PC-9 (cell line): ENCODE results near the gene CANX. TPM values are rescaled to one million over a fixed set of nuclear protein-coding genes. Genes with fewer than 3 reads are reported as not detected.

ENCODE experiments used
- BruUV-seq: library from RNA; stranded (reverse); fragments of 400-500 nt; replicated peaks from 2 replicates; lab custom pipeline; 2021; lab: Mats Ljungman, UMichigan
- CTCF ChIA-PET: fragments of 300-600 bp; sonication (Branson Sonifier 250); formaldehyde crosslinking; loops from one replicate; lab custom pipeline; 2022; ENCODE audit warnings: antibody characterized with exemption; lab: Charles Lee
- POLR2A ChIA-PET: fragments of 300-600 bp; sonication (Branson Sonifier 250); formaldehyde crosslinking; loops from one replicate; lab custom pipeline; 2022; ENCODE audit warnings: antibody characterized with exemption; ENCODE audit not compliant: unreplicated experiment; lab: Charles Lee
- DNase-seq, 2 experiments: peaks; one replicate each; pipeline versions ENCODE4 v3.0.0 to v3.0.0-alpha.2; 2015 to 2022; ENCODE audit warnings: mixed read lengths in 1 of 2
- H2AFZ ChIP-seq: fragments of 200-600 bp; sonication (generic); 2 replicates; pipeline ENCODE4 v1.8.1; 2017; ENCODE audit warnings: antibody characterized with exemption
- H3F3A ChIP-seq: fragments of 200-600 bp; sonication (generic); 2 replicates; pipeline ENCODE4 v1.8.1; 2017; ENCODE audit warnings: antibody characterized with exemption, mild to moderate bottlenecking, low read depth; ENCODE audit not compliant: insufficient read depth
- H3K27ac ChIP-seq: fragments of 200-600 bp; sonication (generic); 2 replicates; pipeline ENCODE4 v1.6.1; 2016; ENCODE audit warnings: mixed run types
- H3K27me3 ChIP-seq: fragments of 200-600 bp; sonication (generic); 2 replicates; pipeline ENCODE4 v1.6.1; 2016; ENCODE audit warnings: low read depth, mixed run types; ENCODE audit not compliant: insufficient read depth
- H3K36me3 ChIP-seq: fragments of 200-600 bp; sonication (generic); 2 replicates; pipeline ENCODE4 v1.6.1; 2016; ENCODE audit warnings: low read depth, mixed run types
- H3K4me1 ChIP-seq: fragments of 200-600 bp; sonication (generic); replicated peaks from 2 replicates; pipeline ENCODE4 v1.6.1; 2016; ENCODE audit warnings: mixed run types; ENCODE audit not compliant: insufficient read depth
- H3K4me2 ChIP-seq: fragments of 200-600 bp; sonication (generic); 2 replicates; pipeline ENCODE4 v1.6.1; 2017; ENCODE audit warnings: mixed run types
- H3K4me3 ChIP-seq: fragments of 200-600 bp; sonication (generic); 2 replicates; pipeline ENCODE4 v1.6.1; 2016; ENCODE audit warnings: mixed run types
- H3K79me2 ChIP-seq: fragments of 200-600 bp; sonication (generic); 2 replicates; pipeline ENCODE4 v1.6.1; 2017; ENCODE audit warnings: low read depth, mixed run types
- H3K9me2 ChIP-seq: fragments of 200-600 bp; sonication (generic); 2 replicates; pipeline ENCODE4 v1.8.1; 2017; ENCODE audit warnings: mild to moderate bottlenecking; ENCODE audit not compliant: insufficient read depth
- H3K9me3 ChIP-seq: fragments of 200-600 bp; sonication (generic); 2 replicates; pipeline ENCODE4 v1.8.1; 2016; ENCODE audit warnings: low read depth; ENCODE audit not compliant: insufficient read depth
- H4K20me1 ChIP-seq: fragments of 200-600 bp; sonication (generic); 2 replicates; pipeline ENCODE4 v1.8.1; 2017; ENCODE audit not compliant: insufficient read depth
- CTCF ChIP-seq: fragments of 200-600 bp; sonication (generic); conservative IDR thresholded peaks from 2 replicates; pipeline ENCODE4 v1.6.1; 2017; ENCODE audit warnings: mixed run types, antibody characterized with exemption, mild to moderate bottlenecking, moderate library complexity
- EZH2 ChIP-seq: fragments of 200-600 bp; sonication (generic); IDR thresholded peaks from 2 replicates; pipeline ENCODE4 v1.8.0; 2017; ENCODE audit warnings: antibody characterized with exemption, low read depth
- intact Hi-C: fragments of 100-400 bp; cut with micrococcal nuclease; formaldehyde crosslinking; loops from one replicate; pipeline ENCODE4 v1.10.0; 2022; ENCODE audit not compliant: unreplicated experiment
- total RNA-seq: library from RNA; stranded (reverse); gene quantifications from 2 replicates; pipeline ENCODE4 v1.2.3, GENCODE V29; 2021

CANX gene
- total RNA-seq, 1 experiment from 2014 or later, result 712 TPM

- Histone ChIP-seq H3K79me2 (peaks cover 41% of the 10 kb centered on the region), H3K27me3 (no peaks in the 10 kb centered on the region), H3K4me3 (peak within 1 kb of the TSS; percentile 77), H4K20me1 (peaks cover 39% of the 10 kb centered on the region), H3K27ac (peak within 1 kb of the TSS; percentile 74), H3K4me2 (peak within 1 kb of the TSS; percentile 95), H3K4me1 (peaks cover 39% of the 10 kb centered on the region), H2AFZ (peak within 1 kb of the TSS; percentile 74), H3K36me3 (peaks cover 14% of the 10 kb centered on the region; the same call in 1 of the 2 replicates), H3K9me3 (no peaks in the 10 kb centered on the region), H3F3A (peaks cover 48% of the 10 kb centered on the region), H3K9me2 (no peaks in the 10 kb centered on the region)
- DNase-seq, result peak; percentile 98 to 100
- TF ChIP-seq EZH2 (no peak), CTCF (no peak)
- no TSS peak for BruUV-seq
- intact Hi-C loops, result loop anchor here (1.0 to 10.0 kb wide), 7 partner anchors 34 to 1455 kb away; partner anchors contain the start of genes CANX, HNRNPH1, MRNIP and TBC1D9B
- POLR2A ChIA-PET, result interaction anchor here (0.5 to 1.4 kb wide), 8 partner anchors 10 to 174 kb away, joined by 3 to 11 read pairs (median 4); partner anchors contain the start of gene HNRNPH1
- CTCF ChIA-PET, result interaction anchor here (0.8 kb wide), 1 partner anchor 23 kb away, joined by 4 read pairs; no protein-coding TSS in a partner anchor
Observed at GRCh38 chr5:179732412-179732917, 33.7 kb downstream of the CANX start, which contains the start of gene MAML1. Gene MAML1 (plus strand): TSS chr5:179732822. CDS start chr5:179733113, 291 bp downstream.

- Histone ChIP-seq H3K9me3 (no peaks in the 10 kb centered on the region), H3K79me2 (peaks cover 48% of the 10 kb centered on the region), H4K20me1 (peaks cover 39% of the 10 kb centered on the region), H2AFZ (peak overlapping the region; percentile 74), H3K27ac (peak overlapping the region; percentile 26), H3K4me3 (peak overlapping the region; percentile 77), H3K27me3 (no peaks in the 10 kb centered on the region), H3K9me2 (no peaks in the 10 kb centered on the region), H3K4me1 (peaks cover 39% of the 10 kb centered on the region), H3K4me2 (peak overlapping the region; percentile 95), H3K36me3 (peaks cover 14% of the 10 kb centered on the region; the same call in 1 of the 2 replicates), H3F3A (peaks cover 42% of the 10 kb centered on the region)
- intact Hi-C loops, result loop anchor here (1.0 to 10.0 kb wide), 7 partner anchors 35 to 1454 kb away; partner anchors contain the start of genes CANX, HNRNPH1, MRNIP and TBC1D9B
- no TSS peak for BruUV-seq
- DNase-seq, result peak in 1 of 2 experiments; percentile 47
- POLR2A ChIA-PET, result interaction anchor here (0.6 to 1.4 kb wide), 3 partner anchors 61 to 109 kb away, joined by 3 to 11 read pairs (median 4); partner anchors contain the start of gene HNRNPH1
- CTCF ChIA-PET, result interaction anchor here (0.8 kb wide), 1 partner anchor 22 kb away, joined by 4 read pairs; no protein-coding TSS in a partner anchor
- TF ChIP-seq EZH2 (no peak), CTCF (no peak)
Observed at GRCh38 chr5:179732918-179733771, 34.4 kb downstream of the CANX start.

GRCh38 chr5:179733772-179734126 lies 35.0 kb downstream of the CANX start:
- H3K9me2 ChIP-seq, result no peaks in the 10 kb centered on the region
- CTCF ChIA-PET, result no interaction called here
- H3K9me3 ChIP-seq, result no peaks in the 10 kb centered on the region
- H3K4me3 ChIP-seq, result peak overlapping the region; percentile 77
- no peaks in the 10 kb centered on the region for H3K27me3 ChIP-seq
- H4K20me1 ChIP-seq, result peaks cover 43% of the 10 kb centered on the region
- DNase-seq, result no peak
- intact Hi-C loops, result loop anchor here (2.0 to 10.0 kb wide), 5 partner anchors 61 to 1454 kb away; partner anchors contain the start of genes HNRNPH1, MRNIP and TBC1D9B
- H3K79me2 ChIP-seq, result peaks cover 54% of the 10 kb centered on the region
- peak overlapping the region; percentile 95 for H3K4me2 ChIP-seq
- POLR2A ChIA-PET, result no interaction called here
- H3K4me1 ChIP-seq, result peaks cover 39% of the 10 kb centered on the region
- H3F3A ChIP-seq, result peaks cover 36% of the 10 kb centered on the region
- peaks cover 10% of the 10 kb centered on the region; the same call in 1 of the 2 replicates for H3K36me3 ChIP-seq
- peak overlapping the region; percentile 74 for H2AFZ ChIP-seq
- H3K27ac ChIP-seq, result no peak overlapping the region
- TSS peak; percentile 22 for BruUV-seq
- TF ChIP-seq EZH2 (no peak), CTCF (no peak)
